CD4-positive, alpha-beta T cell treated with Interleukin-12 subunit alpha and Interleukin-12 subunit beta, for 1 hour (primary cell): ENCODE results near the gene OR2V2.
"Not testable (repeated sequence)": the region's sequence is repeated elsewhere in the genome, so short reads cannot be mapped to it uniquely, and the experiment has no call there.

Experiments
- DNase-seq: peaks from one replicate; pipeline ENCODE4 v3.0.0-alpha.2; 2020

Gene OR2V2

GRCh38 chr5:181170237-181170825, 22.9 kb downstream of the OR2V2 start:
- DNase-seq = no peak

- DNase-seq = no peak
Observed at GRCh38 chr5:181170996-181171395, 23.6 kb downstream of the OR2V2 start.

- DNase-seq = no peak
Observed at GRCh38 chr5:181171782-181172181, 24.4 kb downstream of the OR2V2 start.

GRCh38 chr5:181173027-181173419, 25.6 kb downstream of the OR2V2 start:
- DNase-seq = peak; percentile 43

- DNase-seq = peak; percentile 62
Observed at GRCh38 chr5:181173420-181174342, 26.3 kb downstream of the OR2V2 start.

- no peak for DNase-seq
Observed at GRCh38 chr5:181176254-181176952, 29.0 kb downstream of the OR2V2 start.

- not testable (repeated sequence) for DNase-seq
Observed at GRCh38 chr5:181177559-181177958, 30.2 kb downstream of the OR2V2 start.

- DNase-seq = peak; percentile 79
Observed at GRCh38 chr5:181181650-181182565, 34.5 kb downstream of the OR2V2 start.

GRCh38 chr5:181182651-181183050, 35.3 kb downstream of the OR2V2 start:
- DNase-seq = no peak

- DNase-seq = no peak
Observed at GRCh38 chr5:181184845-181185216, 37.4 kb downstream of the OR2V2 start.

GRCh38 chr5:181185560-181185959, 38.2 kb downstream of the OR2V2 start:
- DNase-seq = no peak

GRCh38 chr5:181186022-181186421, 38.6 kb downstream of the OR2V2 start:
- DNase-seq = no peak

- DNase-seq = no peak
Observed at GRCh38 chr5:181186986-181187499, 39.7 kb downstream of the OR2V2 start.

- peak; percentile 61 for DNase-seq
Observed at GRCh38 chr5:181187500-181188213, 40.3 kb downstream of the OR2V2 start.

- peak; percentile 87 for DNase-seq
Observed at GRCh38 chr5:181188700-181189362, 41.4 kb downstream of the OR2V2 start.

GRCh38 chr5:181189363-181189961, 42.1 kb downstream of the OR2V2 start:
- peak; percentile 69 for DNase-seq

GRCh38 chr5:181189962-181190710, 42.8 kb downstream of the OR2V2 start:
- peak; percentile 42 for DNase-seq

GRCh38 chr5:181190711-181191525, 43.5 kb downstream of the OR2V2 start:
- peak; percentile 52 for DNase-seq
